Measurements from ENCODE around the gene DNAJC6. TPM values are rescaled to one million over a fixed set of nuclear protein-coding genes. Genes with fewer than 3 reads are reported as not detected.

Gene DNAJC6
- total RNA-seq, 1 donor from 2014 or later = 120 TPM

- no peak for DNase-seq (ENCODE audit: low spot score in 2 of 2)
- no peak for FAIRE-seq
Measured at GRCh38 chr1:65395887-65396612, 86.7 kb downstream of the DNAJC6 start.

- DNase-seq (ENCODE audit: low spot score in 2 of 2) = no peak
- FAIRE-seq = no peak
Measured at GRCh38 chr1:65398083-65398482, 88.7 kb downstream of the DNAJC6 start.

GRCh38 chr1:65399003-65399402, 89.7 kb downstream of the DNAJC6 start:
- DNase-seq (ENCODE audit: low spot score in 2 of 2) (no peak), FAIRE-seq (no peak)

GRCh38 chr1:65401612-65402011, 92.3 kb downstream of the DNAJC6 start:
- no peak for FAIRE-seq
- no peak for DNase-seq (ENCODE audit: low spot score in 2 of 2)

- DNase-seq (ENCODE audit: low spot score in 2 of 2) (no peak), FAIRE-seq (no peak)
Measured at GRCh38 chr1:65404941-65405340, 95.6 kb downstream of the DNAJC6 start.

GRCh38 chr1:65407877-65408276, 98.5 kb downstream of the DNAJC6 start:
- FAIRE-seq (no peak), DNase-seq (ENCODE audit: low spot score in 2 of 2) (no peak)

GRCh38 chr1:65409314-65409713, 100.0 kb downstream of the DNAJC6 start:
- FAIRE-seq (no peak), DNase-seq (ENCODE audit: low spot score in 2 of 2) (no peak)

- DNase-seq (ENCODE audit: low spot score in 2 of 2) (no peak), FAIRE-seq (no peak)
Measured at GRCh38 chr1:65409816-65410326, 100.5 kb downstream of the DNAJC6 start.

- DNase-seq (ENCODE audit: low spot score in 2 of 2) = no peak
- FAIRE-seq = no peak
Measured at GRCh38 chr1:65412256-65412983, 103.1 kb downstream of the DNAJC6 start.

- no peak for FAIRE-seq
- DNase-seq (ENCODE audit: low spot score in 2 of 2) = no peak
Measured at GRCh38 chr1:65412984-65413375, 103.6 kb downstream of the DNAJC6 start.

GRCh38 chr1:65414538-65414937, 105.2 kb downstream of the DNAJC6 start:
- FAIRE-seq (peak; percentile 50), DNase-seq (ENCODE audit: low spot score in 2 of 2) (no peak)

GRCh38 chr1:65416767-65417166, 107.4 kb downstream of the DNAJC6 start:
- no peak for FAIRE-seq
- DNase-seq (ENCODE audit: low spot score in 2 of 2) = no peak

- DNase-seq (ENCODE audit: low spot score in 2 of 2) (no peak), FAIRE-seq (no peak)
Measured at GRCh38 chr1:65417729-65418128, 108.4 kb downstream of the DNAJC6 start.

GRCh38 chr1:65418522-65419185, 109.3 kb downstream of the DNAJC6 start:
- FAIRE-seq (no peak), DNase-seq (ENCODE audit: low spot score in 2 of 2) (no peak)

GRCh38 chr1:65419681-65420589, 110.6 kb downstream of the DNAJC6 start:
- no peak for FAIRE-seq

GRCh38 chr1:65420590-65421350, 111.4 kb downstream of the DNAJC6 start, which contains the start of the genes LEPR and LEPROT:
Gene LEPR, plus strand, starts transcription at chr1:65420668. Its CDS starts 144,898 bp downstream, at chr1:65565566.
Gene LEPROT, plus strand, starts transcription at chr1:65420668. Its CDS starts 57 bp downstream, at chr1:65420725.
- FAIRE-seq = no peak
- DNase-seq (ENCODE audit: low spot score in 2 of 2) = no peak

More at GRCh38 chr1:65419681-65420589, 110.6 kb downstream of the DNAJC6 start:
- DNase-seq (ENCODE audit: low spot score in 2 of 2) = peak; percentile 88 to 90

GRCh38 chr1:65421351-65422025, 112.1 kb downstream of the DNAJC6 start:
- peak in 1 of 2 donors; percentile 19 for DNase-seq (ENCODE audit: low spot score in 2 of 2)
- FAIRE-seq = no peak

Measured in frontal cortex (tissue), 4 donors.